GM18526 (cell line): ENCODE measurements around the gene LITAF.

ENCODE experiments used
- POLR2A ChIP-seq: IDR thresholded peaks from 3 replicates; pipeline ENCODE4 v1.6.1; 2011; ENCODE audit not compliant: insufficient read length; ENCODE audit errors: extremely low read depth

Gene LITAF

GRCh38 chr16:11571549-11571948, 15.2 kb downstream of the LITAF start:
- TF ChIP-seq POLR2A = no peak

- no peak for TF ChIP-seq POLR2A
Observed at GRCh38 chr16:11570806-11571205, 15.9 kb downstream of the LITAF start.

GRCh38 chr16:11570258-11570657, 16.5 kb downstream of the LITAF start:
- TF ChIP-seq POLR2A = no peak

GRCh38 chr16:11566398-11566797, 20.3 kb downstream of the LITAF start:
- TF ChIP-seq POLR2A = no peak

- TF ChIP-seq POLR2A = no peak
Observed at GRCh38 chr16:11565665-11566064, 21.1 kb downstream of the LITAF start.

- no peak for TF ChIP-seq POLR2A
Observed at GRCh38 chr16:11564046-11564926, 22.4 kb downstream of the LITAF start.

- no peak for TF ChIP-seq POLR2A
Observed at GRCh38 chr16:11563493-11564040, 23.2 kb downstream of the LITAF start.

- TF ChIP-seq POLR2A = no peak
Observed at GRCh38 chr16:11562941-11563340, 23.8 kb downstream of the LITAF start.

GRCh38 chr16:11562411-11562810, 24.3 kb downstream of the LITAF start:
- no peak for TF ChIP-seq POLR2A

GRCh38 chr16:11561856-11562255, 24.9 kb downstream of the LITAF start:
- no peak for TF ChIP-seq POLR2A

GRCh38 chr16:11561454-11561805, 25.3 kb downstream of the LITAF start:
- no peak for TF ChIP-seq POLR2A

GRCh38 chr16:11560701-11561453, 25.8 kb downstream of the LITAF start:
- TF ChIP-seq POLR2A = no peak

- TF ChIP-seq POLR2A = no peak
Observed at GRCh38 chr16:11557801-11558200, 28.9 kb downstream of the LITAF start.

GRCh38 chr16:11556945-11557720, 29.6 kb downstream of the LITAF start:
- no peak for TF ChIP-seq POLR2A

GRCh38 chr16:11556214-11556819, 30.4 kb downstream of the LITAF start:
- TF ChIP-seq POLR2A = no peak

- TF ChIP-seq POLR2A = no peak
Observed at GRCh38 chr16:11554053-11554452, 32.7 kb downstream of the LITAF start.

GRCh38 chr16:11553371-11553770, 33.3 kb downstream of the LITAF start:
- TF ChIP-seq POLR2A = no peak
